Caco-2 (cell line): ENCODE data around the gene NHEJ1. TPM values are rescaled to one million over a fixed set of nuclear protein-coding genes. Genes with fewer than 3 reads are reported as not detected.
A peak's percentile ranks its signal among the peaks of the same experiment; 100 is the strongest.

Source experiments
- BruUV-seq: library from RNA; stranded (reverse); fragments of 400-500 nt; replicated peaks from 2 replicates; lab custom pipeline; 2021; lab: Mats Ljungman, UMichigan
- CTCF ChIA-PET: fragments of 300-600 bp; sonication (Branson Sonifier 250); formaldehyde crosslinking; loops from one replicate; lab custom pipeline; 2022; ENCODE audit warnings: antibody characterized with exemption; lab: Charles Lee
- POLR2A ChIA-PET: fragments of 300-600 bp; sonication (Branson Sonifier 250); formaldehyde crosslinking; loops from one replicate; lab custom pipeline; 2022; ENCODE audit warnings: antibody characterized with exemption; lab: Charles Lee
- DNase-seq, 2 experiments: peaks; one replicate each; pipeline versions ENCODE4 v3.0.0 to v3.0.0-alpha.2; 2020 to 2022
- H3K27me3 ChIP-seq: replicated peaks from 2 replicates; pipeline ENCODE4 v1.6.0; 2011; ENCODE audit warnings: low read length; ENCODE audit not compliant: control insufficient read depth, insufficient read depth
- H3K36me3 ChIP-seq: 2 replicates; pipeline ENCODE4 v1.5.1; 2011; ENCODE audit warnings: low read length; ENCODE audit not compliant: control insufficient read depth, insufficient read depth
- H3K4me1 ChIP-seq: fragments of 250-450 bp; sonication (Bioruptor Pico); 2 replicates; pipeline ENCODE4 v1.5.1; 2020; ENCODE audit warnings: mild to moderate bottlenecking
- H3K4me3 ChIP-seq: 2 replicates; pipeline ENCODE4 v1.5.1; 2011; ENCODE audit warnings: low read depth, mild to moderate bottlenecking, control low read depth, low read length
- H3K9me3 ChIP-seq: fragments of 250-450 bp; sonication (Bioruptor Pico); 2 replicates; pipeline ENCODE4 v1.5.1; 2020; ENCODE audit warnings: mild to moderate bottlenecking, moderate library complexity
- H3K27ac Mint-ChIP-seq: one replicate; pipeline ENCODE4 v1.8.0; 2022; ENCODE audit warnings: mixed read lengths; ENCODE audit not compliant: unreplicated experiment
- H3K27me3 Mint-ChIP-seq: one replicate; pipeline ENCODE4 v1.8.0; 2022; ENCODE audit warnings: mixed read lengths; ENCODE audit not compliant: insufficient read depth, unreplicated experiment
- H3K36me3 Mint-ChIP-seq: one replicate; pipeline ENCODE4 v1.8.0; 2022; ENCODE audit warnings: mild to moderate bottlenecking, mixed read lengths; ENCODE audit not compliant: insufficient read depth, unreplicated experiment
- H3K4me1 Mint-ChIP-seq: one replicate; pipeline ENCODE4 v1.8.0; 2022; ENCODE audit warnings: low read depth, mixed read lengths; ENCODE audit not compliant: unreplicated experiment
- H3K4me3 Mint-ChIP-seq: one replicate; pipeline ENCODE4 v1.8.0; 2022; ENCODE audit warnings: mild to moderate bottlenecking, moderate library complexity, mixed read lengths; ENCODE audit not compliant: unreplicated experiment
- H3K9me3 Mint-ChIP-seq: one replicate; pipeline ENCODE4 v1.8.0; 2022; ENCODE audit warnings: mixed read lengths; ENCODE audit not compliant: unreplicated experiment
- CTCF ChIP-seq, 2 experiments: fragments of 200-600 bp in 1 of 2; IDR thresholded peaks; 1 replicate in 1 of 2; 2 replicates in 1 of 2; pipeline versions ENCODE4 v1.5.1 to v1.8.0; 2011 to 2022; ENCODE audit warnings: antibody characterized with exemption in 1 of 2, control low read depth in 1 of 2, inconsistent platforms in 1 of 2, low read depth in 1 of 2, low read length in 1 of 2, mild to moderate bottlenecking in 1 of 2, moderate library complexity in 1 of 2; ENCODE audit not compliant: insufficient read depth in 1 of 2, severe bottlenecking in 1 of 2, unreplicated experiment in 1 of 2
- intact Hi-C: fragments of 100-400 bp; cut with micrococcal nuclease; formaldehyde crosslinking; loops from one replicate; pipeline ENCODE4 v1.10.0; 2022; ENCODE audit not compliant: unreplicated experiment
- total RNA-seq: library from RNA; stranded (reverse); gene quantifications from 2 replicates; pipeline ENCODE4 v1.2.3, GENCODE V29; 2022

The NHEJ1 gene
- total RNA-seq, 1 experiment from 2014 or later: 29.6 TPM

- peaks cover 8% of the 10 kb centered on the region for H3K4me1 ChIP-seq
- Mint-ChIP-seq H3K4me3 (peak overlapping the region; percentile 81), H3K27ac (peak overlapping the region; percentile 59), H3K27me3 (no peaks in the 10 kb centered on the region), H3K9me3 (no peaks in the 10 kb centered on the region), H3K4me1 (peaks cover 5% of the 10 kb centered on the region), H3K36me3 (peaks cover 60% of the 10 kb centered on the region)
- H3K36me3 ChIP-seq: peaks cover 17% of the 10 kb centered on the region
- POLR2A ChIA-PET: interaction anchor here (0.6 to 3.1 kb wide), 3 partner anchors 9 to 420 kb away, joined by 3 to 29 read pairs (median 3); no protein-coding TSS in a partner anchor
- CTCF ChIA-PET: interaction anchor here (2.5 kb wide), 1 partner anchor 87 kb away, joined by 11 read pairs; no protein-coding TSS in a partner anchor
- TF ChIP-seq CTCF (IDR thresholded peaks at IDR 0.05; ENCODE audit: insufficient read depth in 1 of 2, low read depth in 1 of 2, low read length in 1 of 2, severe bottlenecking in 1 of 2, unreplicated experiment in 1 of 2): no peak
- intact Hi-C loops: loop anchor here (1.0 kb wide), 2 partner anchors 10 to 48 kb away; partner anchors contain the start of genes ABCB6 and NHEJ1
- H3K9me3 ChIP-seq: no peaks in the 10 kb centered on the region
- H3K27me3 ChIP-seq: no peaks in the 10 kb centered on the region
- H3K4me3 ChIP-seq: no peak overlapping the region
- no TSS peak for BruUV-seq
- DNase-seq: no peak
These were observed 47.5 kb upstream of the NHEJ1 start for GRCh38 chr2:219207884-219208740.

DNA sequence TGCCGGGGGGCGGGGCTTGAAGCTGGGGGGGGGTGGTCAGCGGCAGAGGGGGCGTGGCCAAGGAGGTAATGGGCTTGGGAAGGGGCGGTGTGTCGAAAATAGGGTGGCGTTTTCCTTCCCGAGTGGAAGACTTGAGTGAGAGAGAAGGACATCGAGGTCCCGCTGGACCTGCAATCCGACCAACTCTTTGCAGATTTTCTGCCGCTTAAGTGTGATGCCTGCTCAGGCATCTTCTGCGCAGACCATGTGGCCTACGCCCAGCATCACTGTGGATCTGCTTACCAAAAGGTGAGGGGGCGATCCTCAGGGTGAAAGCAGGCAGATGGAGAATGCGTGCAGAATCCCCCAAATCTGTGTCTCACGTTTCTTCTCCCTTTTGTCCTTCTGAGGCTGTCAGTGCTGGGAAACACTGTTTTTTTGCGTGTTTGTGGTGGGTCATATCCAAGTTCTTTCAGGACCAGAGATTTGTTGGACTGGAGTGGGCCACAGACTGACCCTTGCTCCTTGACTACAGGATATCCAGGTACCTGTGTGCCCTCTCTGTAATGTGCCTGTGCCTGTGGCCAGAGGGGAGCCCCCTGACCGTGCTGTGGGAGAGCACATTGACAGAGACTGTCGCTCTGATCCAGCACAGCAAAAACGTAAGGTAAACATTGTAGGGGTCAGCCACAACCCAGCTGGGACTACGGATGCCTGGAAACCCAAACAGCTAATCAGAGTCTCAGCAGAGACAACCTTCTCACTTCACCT is 46.7 kb upstream of the NHEJ1 start:
- no peaks in the 10 kb centered on the region for H3K9me3 ChIP-seq
- peaks cover 52% of the 10 kb centered on the region for H3K36me3 Mint-ChIP-seq
- CTCF ChIA-PET: interaction anchor here (0.6 to 2.5 kb wide), 15 partner anchors 10 to 227 kb away, joined by 3 to 13 read pairs (median 6); partner anchors contain the start of genes CNPPD1, GLB1L, STK16 and TUBA4A
- TF ChIP-seq CTCF (IDR thresholded peaks at IDR 0.05; ENCODE audit: insufficient read depth in 1 of 2, low read depth in 1 of 2, low read length in 1 of 2, severe bottlenecking in 1 of 2, unreplicated experiment in 1 of 2): no peak
- H3K36me3 ChIP-seq: peaks cover 14% of the 10 kb centered on the region
- peaks cover 8% of the 10 kb centered on the region for H3K4me1 ChIP-seq
- DNase-seq: no peak
- H3K4me3 Mint-ChIP-seq: peak overlapping the region; percentile 81
- TSS peak; percentile 67 for BruUV-seq
- no peaks in the 10 kb centered on the region for H3K27me3 ChIP-seq
- H3K9me3 Mint-ChIP-seq: no peaks in the 10 kb centered on the region
- H3K4me3 ChIP-seq: peak overlapping the region; percentile 78
- POLR2A ChIA-PET: interaction anchor here (0.6 to 3.1 kb wide), 12 partner anchors 9 to 330 kb away, joined by 3 to 29 read pairs (median 6); partner anchors contain the start of genes ABCB6, CNPPD1, DNPEP and GLB1L
- intact Hi-C loops: loop anchor here (1.0 kb wide), 2 partner anchors 11 to 47 kb away; partner anchors contain the start of genes ABCB6 and NHEJ1
- no peaks in the 10 kb centered on the region for H3K27me3 Mint-ChIP-seq
- no peak overlapping the region for H3K27ac Mint-ChIP-seq
- H3K4me1 Mint-ChIP-seq: peaks cover 5% of the 10 kb centered on the region
